Measurements from ENCODE around the gene SMIM33. TPM values are rescaled to one million over a fixed set of nuclear protein-coding genes. Genes with fewer than 3 reads are reported as not detected.
"Not testable (repeated sequence)": the region's sequence is repeated elsewhere in the genome, so short reads cannot be mapped to it uniquely, and the experiment has no call there.

Gene SMIM33
- total RNA-seq, 2 donors from 2014 or later: 3.4 to 5.9 TPM

DNA sequence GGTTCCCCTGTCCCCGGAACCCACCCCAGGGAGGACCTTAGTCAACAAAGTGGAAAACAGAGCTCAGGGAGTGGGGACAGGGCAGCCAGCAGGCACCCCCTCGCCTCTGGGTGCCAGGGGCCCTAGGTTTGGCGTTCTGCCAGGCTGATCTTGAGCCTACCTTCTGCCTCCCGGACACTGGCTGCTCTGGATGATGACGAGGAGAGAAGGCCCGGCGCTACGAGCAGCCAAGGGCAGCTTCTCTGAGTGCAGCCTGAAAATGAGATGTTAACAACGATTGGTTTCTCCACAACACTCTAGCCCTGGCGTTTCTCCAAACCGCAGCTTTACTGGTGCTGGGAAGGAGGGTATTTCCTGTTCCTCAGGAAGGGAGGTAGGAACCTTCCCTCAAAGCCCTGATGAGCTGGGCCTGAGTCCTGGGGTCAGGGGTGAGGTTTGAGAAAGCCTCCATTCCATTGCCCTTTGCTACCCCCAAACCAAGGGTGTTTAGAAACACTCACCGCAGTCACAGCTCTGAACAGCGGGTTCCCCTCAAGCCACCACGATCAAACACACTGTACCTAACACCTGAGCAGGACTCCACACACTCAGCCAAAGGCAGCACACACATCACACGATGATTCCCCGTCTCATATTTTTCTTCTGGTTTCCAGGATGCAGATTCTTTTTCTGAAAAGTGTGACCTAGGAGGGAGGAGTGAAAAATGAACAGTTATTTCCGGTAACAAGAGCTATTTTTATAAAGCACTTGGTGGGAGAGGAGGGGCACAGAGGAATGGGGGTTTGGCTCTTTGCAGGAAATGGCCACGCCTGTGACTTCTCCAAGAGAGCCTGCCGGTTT is 11.5 kb downstream of the SMIM33 start, which contains the start of gene STING1:
TSS of gene STING1 (minus strand) at position 709 of the 840 bp plus-strand sequence. CDS start 1,054 bp downstream, outside the sequence.
- H3K9ac ChIP-seq (ENCODE audit: low read depth in 2 of 2, low read length in 2 of 2): peak within 1 kb of the TSS; percentile 74 to 88
- H3K4me1 ChIP-seq: peaks cover 21% of the 10 kb centered on the region
- peak within 1 kb of the TSS; percentile 90 for H3K27ac ChIP-seq
- no peaks in the 10 kb centered on the region for H3K27me3 ChIP-seq
- no peaks in the 10 kb centered on the region for H3K9me3 ChIP-seq
- peak within 1 kb of the TSS; percentile 46 for H3K4me3 ChIP-seq
- no peaks in the 10 kb centered on the region for H3K36me3 ChIP-seq
- peak; percentile 94 for DNase-seq
- intact Hi-C loops (cut with DNase I): no loop called here
- no peak for TF ChIP-seq CTCF (IDR thresholded peaks at IDR 0.05)

- H3K27ac ChIP-seq: peak overlapping the region; percentile 90
- DNase-seq; H3K9me3 ChIP-seq; H3K36me3 ChIP-seq; H3K27me3 ChIP-seq; intact Hi-C loops (cut with DNase I): not testable (repeated sequence)
- H3K4me3 ChIP-seq: peak overlapping the region; percentile 46
- H3K4me1 ChIP-seq: peaks cover 21% of the 10 kb centered on the region
- peak overlapping the region in 1 of 2 donors; percentile 88 for H3K9ac ChIP-seq (ENCODE audit: low read depth in 2 of 2, low read length in 2 of 2)
Observed at GRCh38 chr5:139482890-139483208, 12.0 kb downstream of the SMIM33 start.

DNA sequence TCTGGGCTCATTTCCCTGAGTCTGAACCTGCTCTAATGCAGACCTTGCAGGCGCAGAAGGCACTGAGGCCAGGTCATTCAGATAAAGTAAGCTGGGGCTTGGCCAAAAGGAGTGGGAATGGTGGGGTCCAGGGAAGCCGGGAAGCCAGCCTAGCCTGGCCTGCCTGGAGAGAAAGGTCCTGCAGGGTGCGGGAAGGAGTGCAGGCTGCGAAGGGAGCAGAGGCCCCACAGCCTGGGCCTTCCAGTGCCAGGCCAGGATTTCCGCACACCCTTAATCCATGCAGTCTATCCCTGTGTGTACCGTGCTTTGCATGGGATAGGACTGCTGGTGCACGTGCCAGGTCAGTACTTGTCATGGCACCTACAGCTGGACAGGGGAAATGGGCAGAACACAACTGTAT is 15.4 kb downstream of the SMIM33 start:
- TF ChIP-seq CTCF (IDR thresholded peaks at IDR 0.05): no peak
- no peak overlapping the region for H3K9ac ChIP-seq (ENCODE audit: low read depth in 2 of 2, low read length in 2 of 2)
- no peak overlapping the region for H3K4me3 ChIP-seq
- H3K36me3 ChIP-seq: no peaks in the 10 kb centered on the region
- peaks cover 13% of the 10 kb centered on the region for H3K4me1 ChIP-seq
- no peak for DNase-seq
- no peak overlapping the region for H3K27ac ChIP-seq
- no peaks in the 10 kb centered on the region for H3K27me3 ChIP-seq
- intact Hi-C loops (cut with DNase I): no loop called here
- no peaks in the 10 kb centered on the region for H3K9me3 ChIP-seq

- Histone ChIP-seq H3K4me3 (no peak overlapping the region), H3K36me3 (no peaks in the 10 kb centered on the region), H3K9me3 (no peaks in the 10 kb centered on the region), H3K4me1 (no peaks in the 10 kb centered on the region), H3K27me3 (no peaks in the 10 kb centered on the region), H3K27ac (no peak overlapping the region), H3K9ac (ENCODE audit: low read depth in 2 of 2, low read length in 2 of 2) (no peak overlapping the region)
- intact Hi-C loops (cut with DNase I): no loop called here
- TF ChIP-seq CTCF (IDR thresholded peaks at IDR 0.05): no peak
- DNase-seq: no peak
Observed at GRCh38 chr5:139488260-139488659, 17.5 kb downstream of the SMIM33 start.

DNA sequence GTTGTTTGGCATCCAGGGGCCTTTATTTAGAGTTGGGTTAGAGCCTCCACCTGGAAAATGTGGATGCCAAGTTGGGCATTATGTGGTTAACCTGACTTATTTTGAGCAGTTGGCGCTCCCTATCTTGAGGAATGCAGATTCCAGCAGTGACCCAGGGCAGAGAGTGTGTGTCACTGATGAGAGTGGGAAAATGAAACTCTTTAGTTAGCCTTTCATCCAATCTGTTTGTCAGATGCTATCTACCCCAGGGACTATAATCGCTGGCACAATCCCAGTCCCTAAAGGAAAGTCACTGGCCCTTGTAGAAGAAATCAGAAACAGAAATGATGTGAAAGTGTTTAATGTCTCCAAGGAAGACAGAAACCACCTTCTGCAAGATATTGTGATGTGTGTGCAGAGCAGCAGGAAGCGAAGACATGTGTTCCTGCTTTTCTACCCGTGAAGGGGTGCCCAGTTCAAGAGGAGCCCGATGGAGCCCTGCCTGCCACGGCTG is 21.9 kb downstream of the SMIM33 start:
- Histone ChIP-seq H3K4me3 (no peak overlapping the region), H3K9ac (ENCODE audit: low read depth in 2 of 2, low read length in 2 of 2) (no peak overlapping the region), H3K27me3 (no peaks in the 10 kb centered on the region), H3K4me1 (no peaks in the 10 kb centered on the region), H3K27ac (no peak overlapping the region), H3K9me3 (no peaks in the 10 kb centered on the region), H3K36me3 (no peaks in the 10 kb centered on the region)
- TF ChIP-seq CTCF (IDR thresholded peaks at IDR 0.05): no peak
- intact Hi-C loops (cut with DNase I): no loop called here
- no peak for DNase-seq

- no peak overlapping the region for H3K4me3 ChIP-seq
- no peaks in the 10 kb centered on the region for H3K9me3 ChIP-seq
- intact Hi-C loops (cut with DNase I): no loop called here
- no peak for DNase-seq
- no peaks in the 10 kb centered on the region for H3K27me3 ChIP-seq
- H3K9ac ChIP-seq (ENCODE audit: low read depth in 2 of 2, low read length in 2 of 2): no peak overlapping the region
- TF ChIP-seq CTCF (IDR thresholded peaks at IDR 0.05): no peak
- no peaks in the 10 kb centered on the region for H3K36me3 ChIP-seq
- H3K27ac ChIP-seq: no peak overlapping the region
- no peaks in the 10 kb centered on the region for H3K4me1 ChIP-seq
Observed at GRCh38 chr5:139494256-139494655, 23.5 kb downstream of the SMIM33 start.

Data from colonic mucosa (tissue), 4 donors.